ENCODE data around the gene OR52H1. TPM values are rescaled to one million over a fixed set of nuclear protein-coding genes. Genes with fewer than 3 reads are reported as not detected.

The OR52H1 gene
- total and polyA plus RNA-seq, 10 of the 15 experiments (the other 5 are each of a cell fraction or from before 2014, with no cell fraction given): 0.06 to 0.40 (median 0.23) TPM; not detected in 4

- TF ChIP-seq E4F1 (IDR thresholded peaks at IDR 0.05; ENCODE audit: borderline replicate concordance, partially characterized antibody) (no peak), ZBTB33 (IDR thresholded peaks at IDR 0.05) (no peak), TCF7 (IDR thresholded peaks at IDR 0.05; ENCODE audit: borderline replicate concordance) (no peak), E2F8 (IDR thresholded peaks at IDR 0.05; ENCODE audit: low read depth, partially characterized antibody) (no peak), ZNF24 (IDR thresholded peaks at IDR 0.05) (no peak), ATF3 (IDR thresholded peaks at IDR 0.05; ENCODE audit: borderline replicate concordance, extremely low read depth, low read depth, low read length) (no peak), RBBP5 (conservative IDR thresholded peaks at IDR 0.05) (no peak), FOS (IDR thresholded peaks at IDR 0.05; ENCODE audit: borderline replicate concordance, extremely low read depth, insufficient read length) (no peak), EED (IDR thresholded peaks at IDR 0.05; ENCODE audit: low read depth) (no peak), SRF (IDR thresholded peaks at IDR 0.05; ENCODE audit: low read depth in 2 of 2, low read length in 2 of 2) (no peak), ZNF384 (IDR thresholded peaks at IDR 0.05; ENCODE audit: borderline replicate concordance, low read depth, low read length) (no peak), RUNX3 (IDR thresholded peaks at IDR 0.05; ENCODE audit: low read length) (no peak), BRCA1 (IDR thresholded peaks at IDR 0.05; ENCODE audit: low read depth, low read length) (no peak), ZNF687 (IDR thresholded peaks at IDR 0.05) (peak; percentile 97), MEF2B (IDR thresholded peaks at IDR 0.05; ENCODE audit: partially characterized antibody, poor library complexity, severe bottlenecking) (peak; percentile 77), YBX1 (IDR thresholded peaks at IDR 0.05) (no peak), KLF5 (IDR thresholded peaks at IDR 0.05; ENCODE audit: partially characterized antibody) (no peak), BACH1 (IDR thresholded peaks at IDR 0.05; ENCODE audit: borderline replicate concordance) (no peak; the same call in 1 of the 2 replicates), MEF2A (IDR thresholded peaks at IDR 0.05; ENCODE audit: insufficient read depth, low read depth, low read length) (no peak), JUND (IDR thresholded peaks at IDR 0.05; ENCODE audit: low read depth, low read length) (no peak)
Observed at GRCh38 chr11:5500393-5500801, 47.9 kb downstream of the OR52H1 start (continued).
